ENCODE data around the gene PLXNB1.

The PLXNB1 gene

GRCh38 chr3:48406443-48407431, 23.1 kb downstream of the PLXNB1 start:
- no peak overlapping the region for H3K4me3 ChIP-seq (replicated peaks in 1 of 2; ENCODE audit: low read depth in 2 of 2, low read length in 2 of 2)
- DNase-seq (ENCODE audit: low read depth in 2 of 2): no peak
- no peak for TF ChIP-seq CTCF (IDR thresholded peaks at IDR 0.05; ENCODE audit: low read depth, low read length)

GRCh38 chr3:48405971-48406370, 23.9 kb downstream of the PLXNB1 start:
- no peak for DNase-seq (ENCODE audit: low read depth in 2 of 2)
- no peak overlapping the region for H3K4me3 ChIP-seq (replicated peaks in 1 of 2; ENCODE audit: low read depth in 2 of 2, low read length in 2 of 2)
- TF ChIP-seq CTCF (IDR thresholded peaks at IDR 0.05; ENCODE audit: low read depth, low read length): no peak

GRCh38 chr3:48405343-48405881, 24.5 kb downstream of the PLXNB1 start:
- TF ChIP-seq CTCF (IDR thresholded peaks at IDR 0.05; ENCODE audit: low read depth, low read length): no peak
- no peak for DNase-seq (ENCODE audit: low read depth in 2 of 2)
- H3K4me3 ChIP-seq (replicated peaks in 1 of 2; ENCODE audit: low read depth in 2 of 2, low read length in 2 of 2): no peak overlapping the region

- no peak for DNase-seq (ENCODE audit: low read depth in 2 of 2)
- H3K4me3 ChIP-seq (replicated peaks in 1 of 2; ENCODE audit: low read depth in 2 of 2, low read length in 2 of 2): no peak overlapping the region
- no peak for TF ChIP-seq CTCF (IDR thresholded peaks at IDR 0.05; ENCODE audit: low read depth, low read length)
Measured at GRCh38 chr3:48404440-48405342, 25.2 kb downstream of the PLXNB1 start.

GRCh38 chr3:48403533-48404439, 26.1 kb downstream of the PLXNB1 start:
- no peak for DNase-seq (ENCODE audit: low read depth in 2 of 2)
- TF ChIP-seq CTCF (IDR thresholded peaks at IDR 0.05; ENCODE audit: low read depth, low read length): no peak

GRCh38 chr3:48402907-48403306, 27.0 kb downstream of the PLXNB1 start:
- no peak for TF ChIP-seq CTCF (IDR thresholded peaks at IDR 0.05; ENCODE audit: low read depth, low read length)
- no peak for DNase-seq (ENCODE audit: low read depth in 2 of 2)
- no peak overlapping the region for H3K4me3 ChIP-seq (replicated peaks in 1 of 2; ENCODE audit: low read depth in 2 of 2, low read length in 2 of 2)

More at GRCh38 chr3:48403533-48404439, 26.1 kb downstream of the PLXNB1 start:
- H3K4me3 ChIP-seq (replicated peaks in 1 of 2; ENCODE audit: low read depth in 2 of 2, low read length in 2 of 2): no peak overlapping the region
